ENCODE data around the gene ARL5A.

- TF ChIP-seq POLR2AphosphoS5 (IDR thresholded peaks at IDR 0.05; ENCODE audit: low read depth, low read length): no peak
- TF ChIP-seq REST (IDR thresholded peaks at IDR 0.05; ENCODE audit: insufficient read depth in 1 of 2, low read depth in 2 of 2, low read length in 2 of 2): no peak
- no peak for TF ChIP-seq SIN3A (IDR thresholded peaks at IDR 0.05; ENCODE audit: borderline replicate concordance, insufficient read depth, low read length)
- no peak for TF ChIP-seq FOXP2 (optimal IDR thresholded peaks at IDR 0.05; ENCODE audit: borderline replicate concordance, extremely low read depth, extremely low read length, insufficient read depth)
Observed at GRCh38 chr2:151862700-151863099, 34.5 kb upstream of the ARL5A start.

All from PFSK-1 (cell line).